ENCODE data around the gene HLA-DOB.

HLA-DOB gene

GRCh38 chr6:32763421-32763820 lies 53.4 kb downstream of the HLA-DOB start, which contains the start of gene HLA-DQB2:
Gene HLA-DQB2 (minus strand): TSS chr6:32763532. CDS start chr6:32763470, 62 bp downstream.
- Histone ChIP-seq H4K12ac (ENCODE audit: low read depth, low read length) (no peak within 1 kb of the TSS), H3K36me3 (ENCODE audit: control insufficient read depth in 1 of 2, insufficient read depth in 2 of 2, low read length in 2 of 2) (no peaks in the 10 kb centered on the region), H2BK5ac (ENCODE audit: low read depth, low read length, poor library complexity) (no peak within 1 kb of the TSS), H2BK12ac (ENCODE audit: low read length) (no peak within 1 kb of the TSS), H2AFZ (ENCODE audit: insufficient read depth, low read length, poor library complexity) (no peak within 1 kb of the TSS), H3K9ac (ENCODE audit: low read length) (no peak within 1 kb of the TSS), H2BK120ac (ENCODE audit: insufficient read depth, low read length, poor library complexity) (no peak within 1 kb of the TSS), H2AK5ac (ENCODE audit: low read length) (no peak within 1 kb of the TSS), H3K27ac (ENCODE audit: low read depth, low read length) (no peak within 1 kb of the TSS), H3K14ac (ENCODE audit: low read length) (no peak within 1 kb of the TSS), H3K79me1 (ENCODE audit: low read length) (no peaks in the 10 kb centered on the region), H3K4me2 (ENCODE audit: low read length) (no peak within 1 kb of the TSS), H4K91ac (ENCODE audit: low read depth, low read length) (no peak within 1 kb of the TSS), H3K23ac (ENCODE audit: low read length) (no peak within 1 kb of the TSS), H3K4ac (ENCODE audit: low read depth, low read length) (no peak within 1 kb of the TSS), H3K4me1 (ENCODE audit: control insufficient read depth in 1 of 2, insufficient read depth in 2 of 2, low read length in 2 of 2) (no peaks in the 10 kb centered on the region), H3K27me3 (ENCODE audit: insufficient read depth, low read length) (no peaks in the 10 kb centered on the region), H3K9me3 (ENCODE audit: insufficient read depth, low read depth, low read length) (peaks cover 1% of the 10 kb centered on the region), H3K18ac (ENCODE audit: low read length) (no peak within 1 kb of the TSS), H3K4me3 (ENCODE audit: low read depth, low read length) (no peak within 1 kb of the TSS), H4K8ac (ENCODE audit: low read depth, low read length) (no peak within 1 kb of the TSS), H3K79me2 (ENCODE audit: control insufficient read depth, insufficient read depth, low read length, poor library complexity) (no peaks in the 10 kb centered on the region)
- no CpG with 5 or more reads among the region's 4 CpGs for WGBS (ENCODE audit: extremely low coverage, insufficient coverage, insufficient read length)
- no peak for DNase-seq
